Measurements from ENCODE around the gene FIGN.

Gene FIGN

GRCh38 chr2:163606878-163607277 is 128.9 kb downstream of the FIGN start:
- Histone ChIP-seq H3K27ac (ENCODE audit: insufficient read depth in 1 of 2, low read depth in 1 of 2, low read length in 2 of 2, poor library complexity in 1 of 2, severe bottlenecking in 2 of 2) (no peak overlapping the region), H3K9me3 (ENCODE audit: control extremely low read depth in 1 of 5, control insufficient read depth in 4 of 5, insufficient read depth in 2 of 5, low read depth in 1 of 5, low read length in 4 of 5) (no peaks in the 10 kb centered on the region), H3K4me1 (ENCODE audit: control extremely low read depth in 1 of 4, control insufficient read depth in 4 of 4, insufficient read depth in 4 of 4, low read length in 3 of 4) (no peaks in the 10 kb centered on the region), H3K36me3 (ENCODE audit: control insufficient read depth in 4 of 4, insufficient read depth in 4 of 4, low read length in 3 of 4) (peaks cover 0 to 2% (median 0%) of the 10 kb centered on the region in 4 experiments), H3K4me3 (ENCODE audit: control insufficient read depth in 1 of 7, extremely low read depth in 1 of 7, insufficient read depth in 4 of 7, low read depth in 2 of 7, low read length in 6 of 7) (no peak overlapping the region), H3K27me3 (replicated peaks in 2 of 5; ENCODE audit: control insufficient read depth in 4 of 5, insufficient read depth in 5 of 5, low read length in 4 of 5) (no peaks in the 10 kb centered on the region)
- ChIA-PET POLR2A (no interaction called here), CTCF (no interaction called here)
- WGBS (ENCODE audit: insufficient coverage) = 100% methylated on average over 2 of the region's 3 CpGs
- DNase-seq = no peak

- no peak overlapping the region for H3K4me3 ChIP-seq (ENCODE audit: control insufficient read depth in 1 of 7, extremely low read depth in 1 of 7, insufficient read depth in 4 of 7, low read depth in 2 of 7, low read length in 6 of 7)
- no peak for DNase-seq
- CTCF ChIA-PET = no interaction called here
- H3K9me3 ChIP-seq (ENCODE audit: control extremely low read depth in 1 of 5, control insufficient read depth in 4 of 5, insufficient read depth in 2 of 5, low read depth in 1 of 5, low read length in 4 of 5) = no peaks in the 10 kb centered on the region
- no peak overlapping the region for H3K27ac ChIP-seq (ENCODE audit: insufficient read depth in 1 of 2, low read depth in 1 of 2, low read length in 2 of 2, poor library complexity in 1 of 2, severe bottlenecking in 2 of 2)
- H3K27me3 ChIP-seq (replicated peaks in 2 of 5; ENCODE audit: control insufficient read depth in 4 of 5, insufficient read depth in 5 of 5, low read length in 4 of 5) = no peaks in the 10 kb centered on the region
- no peaks in the 10 kb centered on the region for H3K4me1 ChIP-seq (ENCODE audit: control extremely low read depth in 1 of 4, control insufficient read depth in 4 of 4, insufficient read depth in 4 of 4, low read length in 3 of 4)
- POLR2A ChIA-PET = no interaction called here
- H3K36me3 ChIP-seq (ENCODE audit: control insufficient read depth in 4 of 4, insufficient read depth in 4 of 4, low read length in 3 of 4) = peaks cover 0 to 2% (median 0%) of the 10 kb centered on the region in 4 experiments
- no CpG with 5 or more reads among the region's 2 CpGs for whole genome bisulfite sequencing (ENCODE audit: insufficient coverage)
Observed at GRCh38 chr2:163605779-163606178, 130.0 kb downstream of the FIGN start.

- no peaks in the 10 kb centered on the region for H3K27me3 ChIP-seq (replicated peaks in 2 of 5; ENCODE audit: control insufficient read depth in 4 of 5, insufficient read depth in 5 of 5, low read length in 4 of 5)
- H3K27ac ChIP-seq (ENCODE audit: insufficient read depth in 1 of 2, low read depth in 1 of 2, low read length in 2 of 2, poor library complexity in 1 of 2, severe bottlenecking in 2 of 2) = no peak overlapping the region
- ChIA-PET CTCF (no interaction called here), POLR2A (no interaction called here)
- WGBS (ENCODE audit: insufficient coverage) = 100% methylated on average over 1 of the region's 4 CpGs
- H3K9me3 ChIP-seq (ENCODE audit: control extremely low read depth in 1 of 5, control insufficient read depth in 4 of 5, insufficient read depth in 2 of 5, low read depth in 1 of 5, low read length in 4 of 5) = no peaks in the 10 kb centered on the region
- no peak for DNase-seq
- no peak overlapping the region for H3K4me3 ChIP-seq (ENCODE audit: control insufficient read depth in 1 of 7, extremely low read depth in 1 of 7, insufficient read depth in 4 of 7, low read depth in 2 of 7, low read length in 6 of 7)
- H3K36me3 ChIP-seq (ENCODE audit: control insufficient read depth in 4 of 4, insufficient read depth in 4 of 4, low read length in 3 of 4) = no peaks in the 10 kb centered on the region
- H3K4me1 ChIP-seq (ENCODE audit: control extremely low read depth in 1 of 4, control insufficient read depth in 4 of 4, insufficient read depth in 4 of 4, low read length in 3 of 4) = no peaks in the 10 kb centered on the region
Observed at GRCh38 chr2:163604941-163605555, 130.8 kb downstream of the FIGN start.

GRCh38 chr2:163602196-163602595 is 133.6 kb downstream of the FIGN start:
- no peak for DNase-seq
- Histone ChIP-seq H3K4me1 (ENCODE audit: control extremely low read depth in 1 of 4, control insufficient read depth in 4 of 4, insufficient read depth in 4 of 4, low read length in 3 of 4) (no peaks in the 10 kb centered on the region), H3K27ac (ENCODE audit: insufficient read depth in 1 of 2, low read depth in 1 of 2, low read length in 2 of 2, poor library complexity in 1 of 2, severe bottlenecking in 2 of 2) (no peak overlapping the region), H3K36me3 (ENCODE audit: control insufficient read depth in 4 of 4, insufficient read depth in 4 of 4, low read length in 3 of 4) (no peaks in the 10 kb centered on the region), H3K9me3 (ENCODE audit: control extremely low read depth in 1 of 5, control insufficient read depth in 4 of 5, insufficient read depth in 2 of 5, low read depth in 1 of 5, low read length in 4 of 5) (no peaks in the 10 kb centered on the region), H3K4me3 (ENCODE audit: control insufficient read depth in 1 of 7, extremely low read depth in 1 of 7, insufficient read depth in 4 of 7, low read depth in 2 of 7, low read length in 6 of 7) (no peak overlapping the region), H3K27me3 (replicated peaks in 2 of 5; ENCODE audit: control insufficient read depth in 4 of 5, insufficient read depth in 5 of 5, low read length in 4 of 5) (no peaks in the 10 kb centered on the region)
- WGBS (ENCODE audit: insufficient coverage) = no CpG with 5 or more reads among the region's 3 CpGs
- ChIA-PET POLR2A (no interaction called here), CTCF (no interaction called here)

GRCh38 chr2:163601377-163601776 is 134.4 kb downstream of the FIGN start:
- Histone ChIP-seq H3K36me3 (ENCODE audit: control insufficient read depth in 4 of 4, insufficient read depth in 4 of 4, low read length in 3 of 4) (no peaks in the 10 kb centered on the region), H3K27me3 (replicated peaks in 2 of 5; ENCODE audit: control insufficient read depth in 4 of 5, insufficient read depth in 5 of 5, low read length in 4 of 5) (no peaks in the 10 kb centered on the region), H3K4me1 (ENCODE audit: control extremely low read depth in 1 of 4, control insufficient read depth in 4 of 4, insufficient read depth in 4 of 4, low read length in 3 of 4) (no peaks in the 10 kb centered on the region), H3K4me3 (ENCODE audit: control insufficient read depth in 1 of 7, extremely low read depth in 1 of 7, insufficient read depth in 4 of 7, low read depth in 2 of 7, low read length in 6 of 7) (no peak overlapping the region), H3K27ac (ENCODE audit: insufficient read depth in 1 of 2, low read depth in 1 of 2, low read length in 2 of 2, poor library complexity in 1 of 2, severe bottlenecking in 2 of 2) (no peak overlapping the region), H3K9me3 (ENCODE audit: control extremely low read depth in 1 of 5, control insufficient read depth in 4 of 5, insufficient read depth in 2 of 5, low read depth in 1 of 5, low read length in 4 of 5) (no peaks in the 10 kb centered on the region)
- POLR2A ChIA-PET = no interaction called here
- 86% methylated on average over 4 of the region's 7 CpGs for WGBS (ENCODE audit: insufficient coverage)
- no peak for DNase-seq
- CTCF ChIA-PET = no interaction called here

- POLR2A ChIA-PET = no interaction called here
Observed at GRCh38 chr2:163600801-163601200, 135.0 kb downstream of the FIGN start.

GRCh38 chr2:163595028-163595427 is 140.8 kb downstream of the FIGN start:
- H3K4me1 ChIP-seq (ENCODE audit: control extremely low read depth in 1 of 4, control insufficient read depth in 4 of 4, insufficient read depth in 4 of 4, low read length in 3 of 4) = no peaks in the 10 kb centered on the region
- CTCF ChIA-PET = interaction anchor here (0.7 kb wide), 1 partner anchor 1890 kb away, joined by 3 read pairs; no protein-coding TSS in a partner anchor
- POLR2A ChIA-PET = no interaction called here
- no peak overlapping the region for H3K4me3 ChIP-seq (ENCODE audit: control insufficient read depth in 1 of 7, extremely low read depth in 1 of 7, insufficient read depth in 4 of 7, low read depth in 2 of 7, low read length in 6 of 7)
- DNase-seq = no peak
- WGBS (ENCODE audit: insufficient coverage) = 100% methylated on average over 1 of the region's 2 CpGs
- no peaks in the 10 kb centered on the region for H3K36me3 ChIP-seq (ENCODE audit: control insufficient read depth in 4 of 4, insufficient read depth in 4 of 4, low read length in 3 of 4)
- H3K9me3 ChIP-seq (ENCODE audit: control extremely low read depth in 1 of 5, control insufficient read depth in 4 of 5, insufficient read depth in 2 of 5, low read depth in 1 of 5, low read length in 4 of 5) = no peaks in the 10 kb centered on the region
- H3K27ac ChIP-seq (ENCODE audit: insufficient read depth in 1 of 2, low read depth in 1 of 2, low read length in 2 of 2, poor library complexity in 1 of 2, severe bottlenecking in 2 of 2) = no peak overlapping the region
- H3K27me3 ChIP-seq (replicated peaks in 2 of 5; ENCODE audit: control insufficient read depth in 4 of 5, insufficient read depth in 5 of 5, low read length in 4 of 5) = no peaks in the 10 kb centered on the region

More at GRCh38 chr2:163600801-163601200, 135.0 kb downstream of the FIGN start:
- CTCF ChIA-PET = no interaction called here
- Histone ChIP-seq H3K27ac (ENCODE audit: insufficient read depth in 1 of 2, low read depth in 1 of 2, low read length in 2 of 2, poor library complexity in 1 of 2, severe bottlenecking in 2 of 2) (no peak overlapping the region), H3K4me3 (ENCODE audit: control insufficient read depth in 1 of 7, extremely low read depth in 1 of 7, insufficient read depth in 4 of 7, low read depth in 2 of 7, low read length in 6 of 7) (no peak overlapping the region), H3K9me3 (ENCODE audit: control extremely low read depth in 1 of 5, control insufficient read depth in 4 of 5, insufficient read depth in 2 of 5, low read depth in 1 of 5, low read length in 4 of 5) (no peaks in the 10 kb centered on the region), H3K36me3 (ENCODE audit: control insufficient read depth in 4 of 4, insufficient read depth in 4 of 4, low read length in 3 of 4) (no peaks in the 10 kb centered on the region), H3K27me3 (replicated peaks in 2 of 5; ENCODE audit: control insufficient read depth in 4 of 5, insufficient read depth in 5 of 5, low read length in 4 of 5) (no peaks in the 10 kb centered on the region), H3K4me1 (ENCODE audit: control extremely low read depth in 1 of 4, control insufficient read depth in 4 of 4, insufficient read depth in 4 of 4, low read length in 3 of 4) (no peaks in the 10 kb centered on the region)
- WGBS (ENCODE audit: insufficient coverage) = no CpG with 5 or more reads among the region's 3 CpGs
- no peak for DNase-seq
